ENCODE measurements around the gene TMEM242.

Gene TMEM242

GRCh38 chr6:157253017-157253416, 70.3 kb downstream of the TMEM242 start:
- no peak for TF ChIP-seq CTCF (IDR thresholded peaks at IDR 0.05)

GRCh38 chr6:157251586-157252247, 71.6 kb downstream of the TMEM242 start:
- no peak for TF ChIP-seq CTCF (IDR thresholded peaks at IDR 0.05)

GRCh38 chr6:157249826-157250225, 73.5 kb downstream of the TMEM242 start:
- no peak for TF ChIP-seq CTCF (IDR thresholded peaks at IDR 0.05)

- TF ChIP-seq CTCF (IDR thresholded peaks at IDR 0.05) = no peak
Measured at GRCh38 chr6:157248264-157248663, 75.1 kb downstream of the TMEM242 start.

- TF ChIP-seq CTCF (IDR thresholded peaks at IDR 0.05) = no peak
Measured at GRCh38 chr6:157246771-157247484, 76.4 kb downstream of the TMEM242 start.

- TF ChIP-seq CTCF (IDR thresholded peaks at IDR 0.05) = no peak
Measured at GRCh38 chr6:157246048-157246630, 77.2 kb downstream of the TMEM242 start.

- no peak for TF ChIP-seq CTCF (IDR thresholded peaks at IDR 0.05)
Measured at GRCh38 chr6:157245436-157245835, 77.9 kb downstream of the TMEM242 start.

Measured in LNCAP (cell line).